ACC112 (cell line): Measurements from ENCODE around the gene ARRB1.

Source experiments
- H2AFZ ChIP-seq: fragments of 200-600 bp; sonication (generic); one replicate; pipeline ENCODE4 v1.6.0; 2017; ENCODE audit warnings: antibody characterized with exemption, low read length; ENCODE audit not compliant: unreplicated experiment
- H3K27ac ChIP-seq: fragments of 200-600 bp; sonication (generic); 2 replicates; pipeline ENCODE4 v1.5.1; 2014; ENCODE audit warnings: low read depth, mild to moderate bottlenecking, antibody characterized with exemption, low read length, moderate library complexity
- H3K27me3 ChIP-seq: fragments of 200-600 bp; sonication (generic); 2 replicates; pipeline ENCODE4 v1.6.1; 2014; ENCODE audit warnings: mild to moderate bottlenecking, antibody characterized with exemption, low read length, moderate library complexity, mixed read lengths; ENCODE audit not compliant: insufficient read depth
- H3K36me3 ChIP-seq: fragments of 200-600 bp; sonication (generic); 2 replicates; pipeline ENCODE4 v1.6.1; 2016; ENCODE audit warnings: mild to moderate bottlenecking, antibody characterized with exemption, low read length, moderate library complexity, mixed read lengths; ENCODE audit not compliant: insufficient read depth
- H3K4me1 ChIP-seq: fragments of 200-600 bp; sonication (generic); one replicate; pipeline ENCODE4 v1.6.1; 2016; ENCODE audit warnings: low read length, mixed read lengths; ENCODE audit not compliant: insufficient read depth, unreplicated experiment, control insufficient read depth
- H3K4me3 ChIP-seq: fragments of 200-600 bp; sonication (generic); 2 replicates; pipeline ENCODE4 v1.5.1; 2014; ENCODE audit warnings: mild to moderate bottlenecking, low read depth, low read length
- H3K79me2 ChIP-seq: fragments of 200-600 bp; sonication (generic); one replicate; pipeline ENCODE4 v1.6.0; 2016; ENCODE audit warnings: low read length; ENCODE audit not compliant: control insufficient read depth, unreplicated experiment, insufficient read depth

ARRB1 gene

GRCh38 chr11:75351541-75351790 is at the start of gene ARRB1:
Gene ARRB1 (minus strand): TSS chr11:75351661. CDS start chr11:75351607, 54 bp downstream.
- H3K27ac ChIP-seq = no peak within 1 kb of the TSS
- no peaks in the 10 kb centered on the region for H3K27me3 ChIP-seq
- H3K4me3 ChIP-seq = peak within 1 kb of the TSS; percentile 93
- peak within 1 kb of the TSS; percentile 94 for H2AFZ ChIP-seq
- no peaks in the 10 kb centered on the region for H3K79me2 ChIP-seq
- H3K4me1 ChIP-seq = peaks cover 37% of the 10 kb centered on the region
- H3K36me3 ChIP-seq = no peaks in the 10 kb centered on the region

GRCh38 chr11:75400146-75400865 is 48.8 kb upstream of the ARRB1 start:
- H3K79me2 ChIP-seq = peaks cover 59% of the 10 kb centered on the region
- H3K4me1 ChIP-seq = peaks cover 38% of the 10 kb centered on the region
- H3K4me3 ChIP-seq = peak overlapping the region; percentile 94
- no peak overlapping the region for H2AFZ ChIP-seq
- H3K27me3 ChIP-seq = no peaks in the 10 kb centered on the region
- peak overlapping the region; percentile 84 for H3K27ac ChIP-seq
- peaks cover 45% of the 10 kb centered on the region for H3K36me3 ChIP-seq

- Histone ChIP-seq H2AFZ (peak within 1 kb of the TSS; percentile 37), H3K4me1 (peaks cover 32% of the 10 kb centered on the region), H3K4me3 (peak within 1 kb of the TSS; percentile 94), H3K27me3 (no peaks in the 10 kb centered on the region), H3K27ac (peak within 1 kb of the TSS; percentile 84), H3K36me3 (peaks cover 42% of the 10 kb centered on the region), H3K79me2 (peaks cover 53% of the 10 kb centered on the region)
Measured at GRCh38 chr11:75399344-75400145, 48.1 kb upstream of the ARRB1 start, which contains the start of gene RPS3. Gene RPS3 (plus strand): TSS chr11:75399518. CDS start chr11:75399548, 30 bp downstream.

GRCh38 chr11:75398906-75399305 is 47.4 kb upstream of the ARRB1 start:
- Histone ChIP-seq H3K4me1 (peaks cover 26% of the 10 kb centered on the region), H3K27me3 (no peaks in the 10 kb centered on the region), H3K27ac (no peak overlapping the region), H3K4me3 (peak overlapping the region; percentile 94; the same call in 1 of the 2 replicates), H3K79me2 (peaks cover 46% of the 10 kb centered on the region), H3K36me3 (peaks cover 37% of the 10 kb centered on the region), H2AFZ (peak overlapping the region; percentile 37)

- Histone ChIP-seq H3K36me3 (no peaks in the 10 kb centered on the region), H2AFZ (no peak overlapping the region), H3K4me1 (no peaks in the 10 kb centered on the region), H3K27me3 (no peaks in the 10 kb centered on the region), H3K4me3 (no peak overlapping the region), H3K79me2 (peaks cover under 1% of the 10 kb centered on the region), H3K27ac (no peak overlapping the region)
Measured at GRCh38 chr11:75394085-75394840, 42.8 kb upstream of the ARRB1 start.

GRCh38 chr11:75389925-75390324 is 38.5 kb upstream of the ARRB1 start:
- Histone ChIP-seq H3K79me2 (no peaks in the 10 kb centered on the region), H3K36me3 (no peaks in the 10 kb centered on the region), H2AFZ (no peak overlapping the region), H3K4me1 (peaks cover 14% of the 10 kb centered on the region), H3K27me3 (no peaks in the 10 kb centered on the region), H3K4me3 (no peak overlapping the region), H3K27ac (no peak overlapping the region)

GRCh38 chr11:75389276-75389605 is 37.8 kb upstream of the ARRB1 start:
- Histone ChIP-seq H3K27ac (no peak overlapping the region), H3K4me1 (peaks cover 14% of the 10 kb centered on the region), H3K79me2 (no peaks in the 10 kb centered on the region), H3K4me3 (no peak overlapping the region), H2AFZ (no peak overlapping the region), H3K36me3 (no peaks in the 10 kb centered on the region), H3K27me3 (no peaks in the 10 kb centered on the region)

- H3K4me1 ChIP-seq = peaks cover 14% of the 10 kb centered on the region
- no peaks in the 10 kb centered on the region for H3K36me3 ChIP-seq
- H3K27ac ChIP-seq = no peak overlapping the region
- no peak overlapping the region for H2AFZ ChIP-seq
- no peaks in the 10 kb centered on the region for H3K79me2 ChIP-seq
- no peak overlapping the region for H3K4me3 ChIP-seq
- H3K27me3 ChIP-seq = no peaks in the 10 kb centered on the region
Measured at GRCh38 chr11:75388386-75389275, 37.2 kb upstream of the ARRB1 start.

GRCh38 chr11:75387736-75388294 is 36.4 kb upstream of the ARRB1 start:
- H3K36me3 ChIP-seq = no peaks in the 10 kb centered on the region
- no peaks in the 10 kb centered on the region for H3K79me2 ChIP-seq
- no peak overlapping the region for H3K4me3 ChIP-seq
- peaks cover 14% of the 10 kb centered on the region for H3K4me1 ChIP-seq
- no peak overlapping the region for H3K27ac ChIP-seq
- no peak overlapping the region for H2AFZ ChIP-seq
- H3K27me3 ChIP-seq = no peaks in the 10 kb centered on the region
